Hematopoietic multipotent progenitor cell treated with erythropoietin and hydrocortisone succinate and interleukin-3 and kit ligand, for 8 days (in vitro differentiated cells): ENCODE results near the gene PSMD3.
A peak's percentile ranks its signal among the peaks of the same experiment; 100 is the strongest.

Experiments used
- DNase-seq: peaks from one replicate; pipeline ENCODE4 v3.0.0-alpha.2; 2015

PSMD3 gene

DNA sequence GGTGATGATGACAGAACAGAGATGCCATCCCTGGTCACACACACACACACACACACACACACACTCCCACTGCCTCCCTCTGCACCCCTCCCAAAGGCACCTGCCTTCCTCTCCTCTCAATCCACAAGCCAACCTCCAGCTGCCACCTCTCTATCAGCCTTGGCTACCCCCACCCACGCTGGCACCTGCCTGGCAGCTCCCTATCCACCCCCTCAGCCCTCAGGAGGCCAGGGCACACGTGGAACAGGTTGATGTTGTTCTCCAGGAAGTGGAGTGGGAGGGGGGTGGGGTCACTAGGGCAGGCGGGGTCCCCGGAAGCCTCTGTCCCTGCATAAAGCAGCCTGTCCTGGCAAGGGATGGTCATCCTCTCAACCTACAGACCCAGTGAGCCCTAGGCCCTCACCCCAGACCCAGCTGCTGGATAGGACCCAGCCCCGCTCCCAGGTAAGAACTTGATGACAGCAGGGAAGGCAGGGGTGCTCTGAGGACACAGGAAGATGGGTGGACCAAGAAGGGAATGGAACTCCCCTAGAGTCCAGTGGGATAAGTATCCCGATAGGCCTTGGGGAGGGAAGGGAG lies 17.9 kb upstream of the PSMD3 start, which contains the start of gene GSDMA:
Gene GSDMA (plus strand): TSS at position 363 of the 579 bp plus-strand sequence. CDS start 2,684 bp downstream, outside the sequence.
- no peak for DNase-seq

DNA sequence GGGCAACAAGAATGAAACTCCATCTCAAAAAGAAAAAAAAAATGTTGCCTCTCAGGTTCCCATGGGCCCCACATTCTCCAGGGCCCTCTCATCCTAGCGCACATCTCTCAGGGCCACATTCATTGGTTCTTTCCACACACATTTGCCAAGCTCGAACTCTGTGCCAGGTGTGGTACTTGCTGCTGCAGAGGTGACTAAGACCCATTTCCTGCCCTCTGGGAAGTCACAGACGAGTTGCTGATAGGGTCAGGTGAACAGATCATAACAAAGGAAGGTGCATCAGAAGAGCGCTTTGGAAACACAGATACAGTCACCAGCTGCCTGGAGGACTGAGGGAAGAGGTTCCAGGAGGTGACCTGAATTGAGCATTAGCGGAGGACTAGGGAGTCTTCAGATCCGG lies 16.8 kb upstream of the PSMD3 start:
- no peak for DNase-seq

- DNase-seq = no peak
These were observed 15.4 kb upstream of the PSMD3 start for GRCh38 chr17:39965017-39965699.

- no peak for DNase-seq
These were observed 13.8 kb upstream of the PSMD3 start for GRCh38 chr17:39966771-39967170.

GRCh38 chr17:39968761-39969160 lies 11.8 kb upstream of the PSMD3 start:
- no peak for DNase-seq

- no peak for DNase-seq
These were observed 11.2 kb upstream of the PSMD3 start for GRCh38 chr17:39969375-39969774.

GRCh38 chr17:39970157-39970692 lies 10.4 kb upstream of the PSMD3 start:
- no peak for DNase-seq

- DNase-seq = no peak
These were observed 9.5 kb upstream of the PSMD3 start for GRCh38 chr17:39971076-39971603.

DNA sequence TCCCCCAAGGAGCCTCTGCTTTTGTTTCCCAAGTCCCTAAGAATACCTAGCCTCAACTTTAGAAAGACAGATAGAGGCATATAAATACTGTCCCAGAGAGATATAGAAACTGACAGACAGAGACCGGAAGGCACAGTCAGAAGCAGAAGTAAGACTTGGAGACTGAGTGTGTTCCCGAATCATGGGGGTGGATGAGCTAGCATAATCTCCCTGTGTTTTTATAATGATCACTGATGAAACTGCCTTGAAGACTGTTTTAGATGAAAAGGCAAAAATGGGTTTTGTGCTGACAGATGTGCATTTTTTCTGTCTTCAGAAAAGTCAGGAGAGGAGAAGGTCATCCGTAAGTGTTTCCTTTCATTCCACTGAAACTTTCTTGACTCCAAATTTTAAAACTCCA lies 8.3 kb upstream of the PSMD3 start:
- DNase-seq = no peak

GRCh38 chr17:39973496-39973895 lies 7.1 kb upstream of the PSMD3 start:
- DNase-seq = no peak

GRCh38 chr17:39974433-39974832 lies 6.2 kb upstream of the PSMD3 start:
- DNase-seq = no peak

DNA sequence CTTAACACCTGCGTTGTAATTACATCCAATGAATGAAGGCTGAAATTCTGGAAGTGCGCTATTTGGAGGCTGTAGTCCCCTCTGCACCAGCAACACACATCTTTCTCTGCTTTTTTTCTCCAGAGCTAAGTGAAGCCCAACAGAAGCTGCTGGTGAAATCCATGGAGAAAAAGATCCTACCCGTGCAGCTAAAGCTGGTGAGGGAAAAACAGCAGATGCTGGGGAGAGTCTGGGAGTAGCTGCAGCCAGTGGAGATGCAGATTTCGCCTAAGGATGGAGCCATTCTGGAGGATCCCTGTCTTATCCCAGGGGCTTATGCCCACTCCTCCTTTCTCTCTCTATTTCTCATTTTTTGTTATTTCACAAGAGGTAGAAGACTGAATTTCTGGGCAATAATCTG lies 4.8 kb upstream of the PSMD3 start:
- no peak for DNase-seq

GRCh38 chr17:39979016-39979670 lies 1.5 kb upstream of the PSMD3 start:
- no peak for DNase-seq

DNA sequence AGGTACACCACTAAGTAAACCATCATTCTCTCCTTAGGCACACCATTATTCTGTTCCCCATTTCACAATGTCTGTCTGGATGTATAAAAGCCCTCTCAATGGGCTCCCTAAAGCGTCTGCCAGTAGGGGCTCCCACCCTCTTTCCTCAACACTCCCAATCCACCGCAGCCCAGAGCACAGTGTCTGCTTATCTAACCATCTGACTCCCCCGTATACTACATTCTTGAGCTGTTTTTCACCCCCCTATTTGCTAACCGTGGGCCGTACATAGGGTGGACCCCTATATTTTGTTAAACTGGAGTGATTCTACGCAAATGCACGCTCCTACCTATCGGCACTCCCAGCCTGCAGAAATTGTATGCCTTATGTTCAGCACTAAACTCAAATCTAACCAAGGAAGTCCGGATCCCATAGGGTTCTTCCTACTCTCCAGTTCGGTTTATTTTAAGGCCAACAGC lies 685 bp upstream of the PSMD3 start:
- DNase-seq = peak; percentile 83

DNA sequence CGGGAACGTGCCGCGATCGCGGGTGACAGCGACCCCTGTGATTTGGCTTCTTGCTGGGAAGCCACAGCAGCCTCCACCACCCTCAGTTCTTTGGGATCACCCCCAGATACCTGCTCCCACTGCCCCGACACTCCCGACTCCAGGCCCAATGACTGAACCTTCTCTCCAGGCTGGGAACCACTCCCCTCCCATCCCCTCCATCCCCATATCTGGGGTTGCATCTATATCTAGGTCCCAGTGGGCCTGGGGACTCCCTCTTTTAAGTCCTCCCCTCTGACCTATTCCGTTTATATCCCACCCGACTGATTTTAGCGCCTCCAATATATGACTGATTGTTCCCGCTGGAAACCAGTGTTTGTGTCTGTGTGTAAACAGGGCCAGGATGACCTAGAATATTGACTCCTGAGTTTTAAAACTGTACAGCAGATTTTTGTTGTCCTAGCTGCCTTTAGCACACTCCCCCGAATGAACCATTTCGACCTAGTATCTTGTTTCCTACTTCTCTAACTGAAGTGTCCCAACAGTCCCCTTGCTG lies 667 bp downstream of the PSMD3 start:
- DNase-seq = peak; percentile 15

GRCh38 chr17:39981766-39982375 lies 1.3 kb downstream of the PSMD3 start:
- peak; percentile 6 for DNase-seq

DNA sequence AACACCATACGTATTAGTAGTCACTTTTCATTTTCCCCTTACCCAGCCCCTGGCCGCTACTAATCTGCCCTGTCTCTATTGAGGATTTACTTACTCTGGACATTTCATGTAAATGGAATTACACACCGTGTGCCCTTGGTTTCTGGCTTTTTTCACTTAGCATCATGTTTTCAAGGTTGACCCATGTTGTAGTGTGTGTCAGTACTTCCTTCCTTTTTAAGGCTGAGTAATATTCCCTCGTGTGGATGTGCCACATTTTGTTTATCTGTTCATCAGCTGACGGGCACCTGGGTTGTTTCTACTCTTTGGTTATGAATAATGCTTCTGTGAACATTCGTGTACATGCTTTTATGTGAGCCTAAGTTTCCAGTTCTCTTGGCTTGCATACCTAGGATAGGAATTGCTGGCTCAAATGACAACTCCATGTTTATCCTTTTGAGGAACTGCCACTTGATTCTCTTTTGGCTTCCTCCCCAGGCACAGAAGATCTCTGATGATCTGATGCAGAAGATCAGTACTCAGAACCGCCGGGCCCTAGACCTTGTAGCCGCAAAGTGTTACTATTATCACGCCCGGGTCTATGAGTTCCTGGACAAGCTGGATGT lies 7.7 kb downstream of the PSMD3 start:
- DNase-seq = no peak

DNA sequence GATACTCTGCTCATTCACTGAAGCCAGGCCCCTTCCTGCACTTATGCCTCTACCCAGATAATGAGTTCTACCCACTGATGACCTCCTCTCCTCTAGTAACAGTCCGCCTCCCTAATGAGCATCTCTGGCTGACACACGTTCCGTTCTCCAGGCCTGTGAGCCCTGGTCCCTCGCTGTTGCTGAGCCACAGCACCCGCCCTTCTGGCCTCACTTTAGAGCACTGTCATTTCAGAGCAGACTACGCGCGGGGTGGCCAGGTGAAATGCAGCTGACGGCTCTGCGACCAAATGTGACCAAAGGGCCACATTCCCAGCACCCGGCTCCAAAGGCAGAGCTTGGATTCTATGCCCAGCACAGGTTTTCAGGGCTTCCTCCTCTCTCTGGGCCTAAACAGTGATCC lies 13.8 kb downstream of the PSMD3 start:
- no peak for DNase-seq

DNA sequence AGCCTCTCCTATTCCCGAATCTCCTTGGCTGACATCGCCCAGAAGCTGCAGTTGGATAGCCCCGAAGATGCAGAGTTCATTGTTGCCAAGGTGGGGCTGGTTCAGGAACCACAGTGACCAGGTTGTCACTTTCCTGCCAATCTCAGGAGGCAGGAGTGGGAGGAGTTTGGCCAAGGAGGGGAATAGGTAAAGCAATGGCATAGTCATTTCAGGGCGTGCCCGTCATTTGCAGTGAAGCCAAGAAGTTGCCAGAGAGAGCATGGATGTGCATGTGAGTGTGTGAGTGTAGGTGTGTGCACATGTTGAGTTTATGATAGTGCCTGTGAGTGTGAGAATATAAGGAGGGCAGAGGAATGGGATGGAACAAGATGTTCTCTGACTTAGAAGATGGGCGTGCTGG lies 14.8 kb downstream of the PSMD3 start:
- DNase-seq = no peak

DNA sequence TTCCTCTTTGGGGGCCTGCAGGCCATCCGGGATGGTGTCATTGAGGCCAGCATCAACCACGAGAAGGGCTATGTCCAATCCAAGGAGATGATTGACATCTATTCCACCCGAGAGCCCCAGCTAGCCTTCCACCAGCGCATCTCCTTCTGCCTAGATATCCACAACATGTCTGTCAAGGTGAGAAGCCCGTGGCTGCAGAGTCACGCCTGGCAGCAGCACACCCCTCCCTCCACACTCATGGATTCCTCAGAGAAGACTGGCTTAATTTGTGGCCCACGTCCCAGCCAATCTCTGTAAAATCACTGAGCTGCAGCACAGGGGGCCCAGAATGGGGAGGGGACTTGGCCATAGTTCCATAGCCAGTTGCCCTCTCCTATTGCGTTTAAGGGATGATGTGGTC lies 15.6 kb downstream of the PSMD3 start:
- DNase-seq = no peak

- DNase-seq = no peak
These were observed 16.2 kb downstream of the PSMD3 start for GRCh38 chr17:39996800-39997199.

GRCh38 chr17:39997543-39997942 lies 16.9 kb downstream of the PSMD3 start:
- DNase-seq = no peak

DNA sequence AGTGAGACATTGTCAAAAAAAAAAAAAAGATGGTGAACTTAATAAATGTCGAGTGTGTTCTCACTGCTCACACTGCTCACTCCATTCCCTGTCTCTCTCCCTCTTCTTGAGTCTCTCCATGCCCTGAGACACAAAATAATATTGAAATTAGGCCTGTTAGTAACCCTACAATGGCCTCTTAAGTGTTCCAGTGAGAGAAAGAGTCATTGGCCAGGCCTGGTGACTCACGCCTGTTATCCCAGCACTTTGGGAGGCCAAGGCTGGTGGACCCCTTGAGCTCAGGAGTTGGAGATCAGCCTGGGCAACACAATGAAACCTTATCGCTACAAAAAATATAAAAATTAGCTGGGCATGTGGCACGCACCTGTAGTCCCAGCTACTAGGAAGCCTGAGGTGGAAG lies 18.5 kb downstream of the PSMD3 start:
- DNase-seq = no peak
